ENCODE data around the gene MKNK2.

Gene MKNK2

DNA sequence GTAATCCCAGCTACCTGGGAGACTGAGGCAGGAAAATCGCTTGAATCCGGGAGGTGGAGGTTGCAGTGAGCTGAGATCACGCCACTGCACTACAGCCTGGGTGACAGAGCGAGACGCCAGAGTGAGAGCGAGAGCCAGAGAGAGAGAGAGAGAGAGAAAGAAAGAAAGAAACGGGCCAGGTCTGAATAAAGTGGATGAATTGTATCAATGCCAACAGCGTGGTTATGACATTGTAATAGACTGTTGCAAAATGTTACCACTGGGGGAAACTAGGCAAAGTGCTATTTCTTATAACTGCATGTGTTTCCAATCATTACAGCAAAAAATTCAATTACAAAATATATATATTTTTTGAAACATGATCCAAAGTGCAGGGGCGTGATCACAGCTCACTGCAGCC, 23.7 kb downstream of the MKNK2 start:
- TF ChIP-seq, protein P1, sequence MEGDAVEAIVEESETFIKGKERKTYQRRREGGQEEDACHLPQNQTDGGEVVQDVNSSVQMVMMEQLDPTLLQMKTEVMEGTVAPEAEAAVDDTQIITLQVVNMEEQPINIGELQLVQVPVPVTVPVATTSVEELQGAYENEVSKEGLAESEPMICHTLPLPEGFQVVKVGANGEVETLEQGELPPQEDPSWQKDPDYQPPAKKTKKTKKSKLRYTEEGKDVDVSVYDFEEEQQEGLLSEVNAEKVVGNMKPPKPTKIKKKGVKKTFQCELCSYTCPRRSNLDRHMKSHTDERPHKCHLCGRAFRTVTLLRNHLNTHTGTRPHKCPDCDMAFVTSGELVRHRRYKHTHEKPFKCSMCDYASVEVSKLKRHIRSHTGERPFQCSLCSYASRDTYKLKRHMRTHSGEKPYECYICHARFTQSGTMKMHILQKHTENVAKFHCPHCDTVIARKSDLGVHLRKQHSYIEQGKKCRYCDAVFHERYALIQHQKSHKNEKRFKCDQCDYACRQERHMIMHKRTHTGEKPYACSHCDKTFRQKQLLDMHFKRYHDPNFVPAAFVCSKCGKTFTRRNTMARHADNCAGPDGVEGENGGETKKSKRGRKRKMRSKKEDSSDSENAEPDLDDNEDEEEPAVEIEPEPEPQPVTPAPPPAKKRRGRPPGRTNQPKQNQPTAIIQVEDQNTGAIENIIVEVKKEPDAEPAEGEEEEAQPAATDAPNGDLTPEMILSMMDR (IDR thresholded peaks at IDR 0.05; ENCODE audit: insufficient read depth, low read length): no peak
- TF ChIP-seq SPI1 (IDR thresholded peaks at IDR 0.05; ENCODE audit: borderline replicate concordance, low read depth): no peak
- TF ChIP-seq, protein P2, sequence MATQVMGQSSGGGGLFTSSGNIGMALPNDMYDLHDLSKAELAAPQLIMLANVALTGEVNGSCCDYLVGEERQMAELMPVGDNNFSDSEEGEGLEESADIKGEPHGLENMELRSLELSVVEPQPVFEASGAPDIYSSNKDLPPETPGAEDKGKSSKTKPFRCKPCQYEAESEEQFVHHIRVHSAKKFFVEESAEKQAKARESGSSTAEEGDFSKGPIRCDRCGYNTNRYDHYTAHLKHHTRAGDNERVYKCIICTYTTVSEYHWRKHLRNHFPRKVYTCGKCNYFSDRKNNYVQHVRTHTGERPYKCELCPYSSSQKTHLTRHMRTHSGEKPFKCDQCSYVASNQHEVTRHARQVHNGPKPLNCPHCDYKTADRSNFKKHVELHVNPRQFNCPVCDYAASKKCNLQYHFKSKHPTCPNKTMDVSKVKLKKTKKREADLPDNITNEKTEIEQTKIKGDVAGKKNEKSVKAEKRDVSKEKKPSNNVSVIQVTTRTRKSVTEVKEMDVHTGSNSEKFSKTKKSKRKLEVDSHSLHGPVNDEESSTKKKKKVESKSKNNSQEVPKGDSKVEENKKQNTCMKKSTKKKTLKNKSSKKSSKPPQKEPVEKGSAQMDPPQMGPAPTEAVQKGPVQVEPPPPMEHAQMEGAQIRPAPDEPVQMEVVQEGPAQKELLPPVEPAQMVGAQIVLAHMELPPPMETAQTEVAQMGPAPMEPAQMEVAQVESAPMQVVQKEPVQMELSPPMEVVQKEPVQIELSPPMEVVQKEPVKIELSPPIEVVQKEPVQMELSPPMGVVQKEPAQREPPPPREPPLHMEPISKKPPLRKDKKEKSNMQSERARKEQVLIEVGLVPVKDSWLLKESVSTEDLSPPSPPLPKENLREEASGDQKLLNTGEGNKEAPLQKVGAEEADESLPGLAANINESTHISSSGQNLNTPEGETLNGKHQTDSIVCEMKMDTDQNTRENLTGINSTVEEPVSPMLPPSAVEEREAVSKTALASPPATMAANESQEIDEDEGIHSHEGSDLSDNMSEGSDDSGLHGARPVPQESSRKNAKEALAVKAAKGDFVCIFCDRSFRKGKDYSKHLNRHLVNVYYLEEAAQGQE (IDR thresholded peaks at IDR 0.05; ENCODE audit: insufficient replicate concordance, low read depth): no peak
- TF ChIP-seq POLR2AphosphoS5 (IDR thresholded peaks at IDR 0.05; ENCODE audit: low read depth): no peak
- TF ChIP-seq GABPA (IDR thresholded peaks at IDR 0.05; ENCODE audit: low read depth): no peak
- no peak for DNase-seq (ENCODE audit: low read depth in 1 of 2, low spot score in 1 of 2)
- no peak overlapping the region for H3K4me3 ChIP-seq (replicated peaks; ENCODE audit: insufficient read depth, low read length)

DNA sequence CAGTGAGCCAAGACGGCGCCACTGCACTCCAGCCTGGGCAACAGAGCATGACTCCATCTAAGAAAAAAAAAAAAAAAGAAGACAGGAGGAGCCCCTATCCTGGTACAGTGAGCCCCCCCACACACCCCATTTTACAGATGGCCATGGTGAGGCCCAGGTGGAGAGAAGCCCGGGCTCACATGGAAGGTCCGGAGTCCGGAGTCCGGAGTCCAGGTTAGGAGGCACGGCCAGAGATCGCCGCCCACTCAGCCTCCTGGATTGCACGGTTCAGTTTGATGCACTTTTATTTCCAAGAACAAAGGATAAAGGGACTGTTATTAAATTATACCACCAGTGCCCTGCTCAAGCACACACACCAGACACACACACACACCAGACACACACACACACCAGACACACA, 24.3 kb downstream of the MKNK2 start:
- H3K27ac ChIP-seq (replicated peaks): no peak overlapping the region
- no peak for DNase-seq (ENCODE audit: low read depth in 1 of 2, low spot score in 1 of 2)
- H3K27me3 ChIP-seq (ENCODE audit: insufficient read depth, poor library complexity, severe bottlenecking): no peaks in the 10 kb centered on the region
- H3K4me3 ChIP-seq (replicated peaks; ENCODE audit: insufficient read depth, low read length): no peak overlapping the region
- TF ChIP-seq GABPA (IDR thresholded peaks at IDR 0.05; ENCODE audit: low read depth) (no peak), SPI1 (IDR thresholded peaks at IDR 0.05; ENCODE audit: borderline replicate concordance, low read depth) (no peak), POLR2AphosphoS5 (IDR thresholded peaks at IDR 0.05; ENCODE audit: low read depth) (no peak)
- TF ChIP-seq, protein P1 (IDR thresholded peaks at IDR 0.05; ENCODE audit: insufficient read depth, low read length): no peak
- TF ChIP-seq, protein P2 (IDR thresholded peaks at IDR 0.05; ENCODE audit: insufficient replicate concordance, low read depth): no peak

More for the DNA sequence above, 23.7 kb downstream of the MKNK2 start:
- no peak overlapping the region for H3K27ac ChIP-seq (replicated peaks)
- H3K27me3 ChIP-seq (ENCODE audit: insufficient read depth, poor library complexity, severe bottlenecking): no peaks in the 10 kb centered on the region

DNA sequence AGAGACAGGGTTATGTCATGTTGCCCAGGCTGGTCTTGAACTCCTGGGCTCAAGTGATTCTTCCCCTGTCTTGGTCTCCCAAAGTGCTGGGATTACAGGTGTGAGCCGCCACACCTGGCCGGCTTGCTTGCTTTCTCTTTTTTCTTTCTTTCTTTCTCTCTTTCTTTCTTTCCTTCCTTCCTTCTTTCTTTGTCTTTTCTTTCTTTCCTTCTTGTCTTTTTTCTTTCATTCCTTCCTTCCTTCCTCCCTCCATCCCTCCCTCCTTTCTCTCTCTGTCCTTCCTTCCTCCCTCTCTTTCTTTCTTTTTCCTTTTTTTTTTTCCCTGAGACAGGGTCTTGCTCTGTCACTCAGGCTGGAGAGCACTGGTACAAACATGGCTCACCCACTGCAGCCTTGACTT, 28.8 kb downstream of the MKNK2 start:
- DNase-seq (ENCODE audit: low read depth in 1 of 2, low spot score in 1 of 2): no peak
- TF ChIP-seq POLR2AphosphoS5 (IDR thresholded peaks at IDR 0.05; ENCODE audit: low read depth): no peak
- Histone ChIP-seq H3K27ac (replicated peaks) (no peak overlapping the region), H3K4me3 (replicated peaks; ENCODE audit: insufficient read depth, low read length) (no peak overlapping the region), H3K27me3 (ENCODE audit: insufficient read depth, poor library complexity, severe bottlenecking) (no peaks in the 10 kb centered on the region)

DNA sequence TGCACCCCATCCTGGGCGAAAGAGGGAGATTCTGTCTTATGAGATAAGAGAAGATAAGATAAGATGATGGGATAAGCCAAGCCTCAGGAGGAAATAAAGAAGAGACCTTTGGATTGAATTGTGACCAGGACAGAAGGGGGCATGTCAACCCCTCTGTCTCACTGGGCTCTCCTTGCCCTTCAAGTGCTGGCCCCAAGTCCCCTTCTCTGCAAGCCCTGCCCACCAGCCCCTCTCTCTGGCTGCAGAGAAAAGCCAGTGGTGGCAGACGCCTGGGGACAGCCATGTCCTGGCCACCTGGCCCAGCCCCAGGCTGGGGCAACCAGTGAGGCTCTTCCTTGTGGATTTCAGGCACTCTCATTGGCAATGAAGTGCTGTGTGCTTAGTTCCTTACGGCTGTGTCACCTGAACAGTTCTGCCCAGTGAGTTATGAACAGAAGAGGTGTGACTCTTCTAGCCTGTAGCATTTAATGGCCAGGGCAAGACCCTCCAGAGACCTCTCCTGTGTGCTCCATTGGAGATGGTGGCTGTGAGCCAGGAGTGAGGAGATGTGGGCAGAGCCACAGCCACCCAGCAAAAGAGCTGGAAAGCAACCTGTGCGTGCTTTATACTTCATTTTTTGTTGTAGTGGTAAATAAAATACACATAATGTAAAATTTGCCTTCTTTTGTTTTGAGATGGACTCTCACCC, 29.4 kb downstream of the MKNK2 start:
- H3K27me3 ChIP-seq (ENCODE audit: insufficient read depth, poor library complexity, severe bottlenecking): no peaks in the 10 kb centered on the region
- TF ChIP-seq GABPA (IDR thresholded peaks at IDR 0.05; ENCODE audit: low read depth) (no peak), SPI1 (IDR thresholded peaks at IDR 0.05; ENCODE audit: borderline replicate concordance, low read depth) (no peak), POLR2AphosphoS5 (IDR thresholded peaks at IDR 0.05; ENCODE audit: low read depth) (no peak)
- TF ChIP-seq, protein P2 (IDR thresholded peaks at IDR 0.05; ENCODE audit: insufficient replicate concordance, low read depth): no peak
- TF ChIP-seq, protein P1 (IDR thresholded peaks at IDR 0.05; ENCODE audit: insufficient read depth, low read length): no peak
- no peak overlapping the region for H3K27ac ChIP-seq (replicated peaks)
- no peak overlapping the region for H3K4me3 ChIP-seq (replicated peaks; ENCODE audit: insufficient read depth, low read length)
- no peak for DNase-seq (ENCODE audit: low read depth in 1 of 2, low spot score in 1 of 2)
